CD4-positive, alpha-beta T cell treated with Interleukin-15 for 1 hour (primary cell): ENCODE data around the gene PTPRK.

ENCODE experiments used
- DNase-seq: peaks from one replicate; pipeline ENCODE4 v3.0.0-alpha.2; 2020

Gene PTPRK

GRCh38 chr6:128240024-128240428, 280.4 kb downstream of the PTPRK start:
- DNase-seq = no peak

DNA sequence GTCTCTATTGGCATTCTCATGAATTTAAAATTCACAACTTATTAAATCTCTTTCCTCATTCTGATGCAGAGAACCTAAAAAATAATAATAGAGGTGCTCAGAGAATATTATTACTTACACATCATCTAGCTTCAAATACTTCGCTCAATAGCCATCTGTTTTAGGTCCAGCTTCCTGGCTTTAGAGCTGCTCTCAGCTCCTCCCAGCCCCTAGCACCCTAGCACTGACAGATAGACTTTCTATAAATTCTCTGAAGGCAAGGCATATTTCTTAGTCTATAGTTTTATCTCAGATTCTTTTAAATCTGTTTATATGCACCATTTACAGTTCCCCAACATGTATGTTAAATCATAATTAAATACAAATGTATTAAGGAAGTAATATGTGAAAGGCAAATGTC, 281.3 kb downstream of the PTPRK start:
- DNase-seq = no peak

DNA sequence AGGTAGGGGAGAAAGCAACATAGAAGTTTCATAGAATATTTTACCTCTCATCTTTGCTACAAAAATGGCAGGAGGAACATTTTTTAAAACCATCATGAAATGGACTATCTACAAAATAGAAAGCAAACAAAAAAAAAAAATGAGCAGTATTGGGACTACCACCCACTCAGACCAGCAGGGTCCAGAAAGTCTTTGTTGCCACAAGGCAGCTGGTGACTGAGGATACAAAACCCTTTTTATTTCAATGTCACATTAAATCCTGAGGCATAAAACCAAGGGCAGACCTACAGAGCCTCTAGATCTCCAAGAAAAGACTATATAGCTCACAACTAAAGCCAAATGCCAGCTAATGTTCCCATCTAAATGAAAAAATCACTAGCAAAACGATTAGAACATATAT, 282.2 kb downstream of the PTPRK start:
- DNase-seq = no peak

GRCh38 chr6:128235556-128235955, 284.8 kb downstream of the PTPRK start:
- no peak for DNase-seq

- no peak for DNase-seq
These were observed 286.9 kb downstream of the PTPRK start for GRCh38 chr6:128233531-128233930.

DNA sequence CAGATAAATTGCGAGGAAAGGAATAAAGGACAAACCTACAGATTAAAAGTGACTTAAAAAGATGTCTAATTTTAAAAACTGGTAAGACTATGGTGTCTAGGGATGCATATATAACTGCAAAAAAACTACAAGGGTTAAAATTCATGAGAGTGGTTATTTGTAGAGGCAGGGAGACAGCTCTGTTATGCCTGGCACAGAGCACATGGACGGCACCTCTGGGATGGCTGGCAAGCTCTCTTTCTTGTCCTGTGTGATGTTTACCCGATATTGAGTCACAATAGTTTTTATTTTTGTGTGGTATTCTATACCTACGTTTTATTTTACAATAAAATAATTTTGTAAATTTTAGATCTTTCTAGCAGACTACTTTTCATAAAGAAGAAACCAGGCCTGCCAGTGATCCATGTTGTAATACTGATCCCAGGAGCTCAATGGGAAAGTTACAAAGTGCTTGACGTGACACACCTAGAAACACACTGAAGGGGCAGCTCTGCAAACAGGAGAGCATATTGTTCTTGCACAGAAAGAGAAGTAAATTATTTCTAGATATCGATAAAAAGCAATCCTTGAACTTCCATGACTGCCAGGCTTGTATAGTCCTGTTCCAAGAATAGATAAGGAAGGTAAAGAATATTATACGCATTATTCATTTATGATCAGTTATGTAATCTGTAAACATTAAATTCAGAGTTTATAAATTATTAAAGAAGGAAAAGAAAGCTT, 290.0 kb downstream of the PTPRK start:
- no peak for DNase-seq

- no peak for DNase-seq
These were observed 294.8 kb downstream of the PTPRK start for GRCh38 chr6:128225612-128226011.

DNA sequence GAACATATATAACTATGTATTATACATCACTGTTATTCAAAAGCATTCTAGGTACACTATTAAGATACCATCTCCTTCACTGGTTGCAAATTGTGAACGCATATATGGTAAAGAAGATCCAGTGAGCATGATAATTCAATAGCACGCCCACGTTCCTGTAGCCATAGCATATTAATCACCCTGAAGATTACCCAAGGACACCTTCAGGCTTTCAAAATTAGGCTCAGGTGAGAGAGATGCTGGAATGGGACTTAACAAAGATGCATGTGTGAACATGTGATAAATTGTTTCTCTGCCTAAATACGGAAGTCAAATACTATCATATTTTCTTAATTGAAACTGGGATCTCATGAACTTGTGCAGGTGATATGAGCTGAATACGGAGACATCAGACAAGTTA, 303.5 kb downstream of the PTPRK start:
- no peak for DNase-seq

DNA sequence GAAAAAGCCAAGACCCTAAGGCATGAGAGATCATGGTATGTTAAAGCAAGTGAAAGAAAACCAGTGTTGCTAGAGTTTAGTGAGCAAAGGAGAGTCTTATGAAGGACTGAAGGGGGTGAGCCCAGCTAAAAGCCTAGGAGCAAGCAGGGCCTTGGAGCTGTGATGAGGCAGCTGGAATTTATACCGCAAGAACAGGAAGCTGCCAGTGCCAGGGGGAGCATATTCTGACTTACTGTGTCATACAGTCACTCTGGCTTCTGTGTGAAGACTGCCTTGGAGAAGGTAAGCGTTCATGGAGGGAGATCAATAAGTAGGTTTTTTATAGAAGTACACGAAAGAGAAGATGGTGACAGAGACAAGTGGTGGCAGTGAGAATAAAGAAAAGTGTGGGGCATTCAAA, 310.6 kb downstream of the PTPRK start:
- no peak for DNase-seq

DNA sequence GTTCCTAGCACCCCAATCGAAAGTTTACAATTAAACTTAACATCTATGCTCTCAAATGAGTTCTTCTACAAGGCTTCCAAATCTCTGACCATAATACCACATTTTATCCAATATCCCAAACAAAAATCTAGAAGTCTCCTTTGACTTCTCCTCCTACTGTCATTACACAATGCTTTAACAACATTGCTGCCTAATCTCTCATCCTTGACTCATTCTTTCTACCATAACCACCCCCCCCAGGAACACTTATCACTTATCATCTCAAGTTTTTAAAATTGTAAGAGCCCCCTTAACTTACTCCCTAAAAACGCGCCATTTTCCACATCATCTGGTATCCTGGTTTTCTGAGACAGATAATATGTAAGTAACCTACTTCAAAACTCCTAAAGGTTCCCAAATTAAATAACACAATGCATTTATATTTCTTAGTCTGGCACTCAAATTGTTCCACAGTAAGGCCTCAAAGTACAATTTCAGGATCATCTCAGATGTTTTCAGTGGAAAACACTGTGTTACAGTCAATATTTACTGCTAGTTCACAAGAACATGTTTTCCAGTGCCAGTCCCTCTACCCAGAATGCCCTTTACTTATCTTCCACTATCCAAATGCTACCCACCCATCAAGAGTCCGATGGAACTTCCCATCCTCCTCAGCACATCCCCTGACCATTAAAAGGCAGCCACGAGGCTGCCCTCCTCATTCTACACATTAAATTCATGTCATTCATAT, 311.4 kb downstream of the PTPRK start:
- no peak for DNase-seq

- DNase-seq = no peak
These were observed 312.3 kb downstream of the PTPRK start for GRCh38 chr6:128208078-128208477.

DNA sequence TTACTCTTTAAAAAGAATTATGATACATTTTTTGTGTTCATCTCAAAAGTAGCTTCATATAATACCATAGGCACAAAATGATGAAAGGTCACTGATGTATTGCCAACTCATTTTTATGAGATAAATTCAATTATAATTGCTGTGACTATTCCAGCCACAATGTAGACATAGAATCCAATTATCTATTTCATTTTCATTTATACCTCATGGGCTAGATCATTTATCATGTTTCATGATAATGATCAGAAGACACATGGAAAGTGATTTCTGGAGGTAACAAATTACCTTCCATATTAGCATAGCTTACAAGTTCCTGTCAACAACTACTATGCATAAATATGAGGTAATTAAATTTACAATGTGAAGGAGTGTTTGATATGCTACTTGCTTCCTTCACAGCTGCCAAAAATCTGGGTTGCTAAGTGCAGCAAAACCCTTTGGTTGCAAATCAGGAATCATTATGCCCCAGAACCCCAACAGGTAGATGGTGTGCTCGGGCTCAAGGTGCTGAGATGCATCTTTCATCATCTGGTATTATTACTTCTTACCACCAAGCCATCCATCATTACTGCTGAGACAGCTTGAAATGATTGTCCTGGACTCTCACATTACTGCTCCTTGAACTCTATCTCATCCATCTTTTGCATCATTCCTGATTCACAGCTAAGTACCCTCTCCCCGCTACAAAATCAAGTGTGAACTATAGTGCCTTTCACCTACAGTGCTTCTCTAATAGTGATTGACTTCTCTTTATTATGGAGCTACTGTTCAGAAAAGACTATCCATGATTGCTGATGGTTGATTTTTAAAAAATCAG, 313.6 kb downstream of the PTPRK start:
- no peak for DNase-seq

GRCh38 chr6:128204616-128205015, 315.8 kb downstream of the PTPRK start:
- DNase-seq = no peak

DNA sequence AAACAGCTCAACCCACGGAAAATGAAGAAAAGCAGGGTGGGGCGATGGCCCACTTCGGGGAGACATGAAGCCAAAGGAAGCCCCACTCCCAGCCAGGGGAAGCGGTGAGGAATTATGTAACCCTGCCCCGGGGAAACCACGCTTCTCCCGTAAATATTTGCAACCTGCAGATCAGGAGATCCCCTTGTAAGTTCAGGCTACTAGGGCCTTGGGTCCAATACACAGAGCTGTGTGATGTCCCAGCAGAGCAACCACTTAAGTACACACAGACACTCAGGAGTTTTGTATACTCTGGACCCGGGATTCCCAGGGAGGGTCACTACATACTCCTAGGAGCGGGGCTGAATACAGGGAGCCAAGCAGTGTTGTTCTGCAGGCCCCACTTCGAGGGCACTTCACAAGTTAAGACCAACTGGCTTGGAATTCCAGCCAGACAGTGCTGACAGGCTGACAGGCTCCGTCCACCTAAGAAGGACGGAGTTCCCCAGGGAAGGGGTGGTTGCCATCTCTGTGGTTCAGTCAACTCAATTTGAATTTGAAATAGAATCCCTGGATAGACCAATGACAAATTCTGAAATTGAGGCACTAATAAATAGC, 318.1 kb downstream of the PTPRK start:
- DNase-seq = no peak

- DNase-seq = no peak
These were observed 319.6 kb downstream of the PTPRK start for GRCh38 chr6:128200789-128201188.

- no peak for DNase-seq
These were observed 320.9 kb downstream of the PTPRK start for GRCh38 chr6:128199461-128199860.

DNA sequence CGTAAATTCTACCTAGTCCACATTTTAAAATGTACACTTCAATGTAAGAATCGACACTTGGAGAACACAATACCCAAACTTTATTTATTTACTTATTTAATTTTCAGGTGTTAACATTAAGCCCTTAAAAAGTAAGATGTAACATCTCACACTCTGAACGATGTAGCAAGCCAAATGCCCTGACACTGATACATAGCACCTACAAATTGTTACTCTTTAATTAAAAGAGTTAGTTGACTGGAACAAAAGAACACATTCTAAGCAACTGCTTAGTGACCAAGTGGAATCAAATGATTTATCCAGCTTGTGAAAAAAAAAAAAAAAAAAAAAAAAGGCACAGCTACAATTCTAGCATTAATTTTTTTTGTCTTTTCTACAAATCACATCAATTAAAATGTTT, 327.4 kb downstream of the PTPRK start:
- DNase-seq = no peak

GRCh38 chr6:128188678-128189077, 331.7 kb downstream of the PTPRK start:
- DNase-seq = no peak

DNA sequence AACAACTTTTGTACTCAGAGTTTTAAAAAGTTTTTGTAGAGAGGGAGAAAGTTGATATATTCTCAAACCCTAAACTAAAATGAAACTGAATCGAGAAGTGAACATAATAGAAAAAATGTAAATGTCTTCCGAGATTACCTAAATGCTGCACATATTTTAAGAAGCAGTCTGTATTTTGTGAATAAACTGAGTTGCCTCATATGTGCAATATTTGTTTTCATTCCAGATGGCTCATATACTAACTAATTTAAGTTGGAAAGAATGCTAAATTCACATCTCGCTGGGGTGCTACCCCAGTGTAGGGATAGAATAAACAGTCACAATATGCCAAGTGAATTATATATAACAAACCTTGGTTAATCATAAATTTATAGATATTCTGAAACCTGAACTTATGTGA, 333.7 kb downstream of the PTPRK start:
- DNase-seq = no peak

- DNase-seq = no peak
These were observed 340.4 kb downstream of the PTPRK start for GRCh38 chr6:128179876-128180438.

DNA sequence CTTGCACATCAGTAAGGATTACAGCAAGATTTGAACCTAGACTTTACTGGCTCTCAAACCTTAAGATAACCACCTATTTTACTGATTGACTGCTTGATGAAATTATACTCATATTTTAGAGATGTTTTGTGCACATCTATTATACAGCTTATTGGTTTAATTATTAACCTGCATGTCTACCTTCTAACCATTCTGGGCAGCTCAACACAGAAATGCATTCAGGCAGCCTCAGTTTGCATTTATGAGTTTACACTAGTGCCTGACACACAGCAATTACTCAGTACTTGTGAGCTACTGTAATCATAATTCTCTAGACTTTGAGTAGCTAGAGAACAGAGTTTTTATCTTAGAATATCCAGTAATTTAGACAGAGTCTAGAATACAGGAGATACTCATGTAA, 345.7 kb downstream of the PTPRK start:
- DNase-seq = no peak

DNA sequence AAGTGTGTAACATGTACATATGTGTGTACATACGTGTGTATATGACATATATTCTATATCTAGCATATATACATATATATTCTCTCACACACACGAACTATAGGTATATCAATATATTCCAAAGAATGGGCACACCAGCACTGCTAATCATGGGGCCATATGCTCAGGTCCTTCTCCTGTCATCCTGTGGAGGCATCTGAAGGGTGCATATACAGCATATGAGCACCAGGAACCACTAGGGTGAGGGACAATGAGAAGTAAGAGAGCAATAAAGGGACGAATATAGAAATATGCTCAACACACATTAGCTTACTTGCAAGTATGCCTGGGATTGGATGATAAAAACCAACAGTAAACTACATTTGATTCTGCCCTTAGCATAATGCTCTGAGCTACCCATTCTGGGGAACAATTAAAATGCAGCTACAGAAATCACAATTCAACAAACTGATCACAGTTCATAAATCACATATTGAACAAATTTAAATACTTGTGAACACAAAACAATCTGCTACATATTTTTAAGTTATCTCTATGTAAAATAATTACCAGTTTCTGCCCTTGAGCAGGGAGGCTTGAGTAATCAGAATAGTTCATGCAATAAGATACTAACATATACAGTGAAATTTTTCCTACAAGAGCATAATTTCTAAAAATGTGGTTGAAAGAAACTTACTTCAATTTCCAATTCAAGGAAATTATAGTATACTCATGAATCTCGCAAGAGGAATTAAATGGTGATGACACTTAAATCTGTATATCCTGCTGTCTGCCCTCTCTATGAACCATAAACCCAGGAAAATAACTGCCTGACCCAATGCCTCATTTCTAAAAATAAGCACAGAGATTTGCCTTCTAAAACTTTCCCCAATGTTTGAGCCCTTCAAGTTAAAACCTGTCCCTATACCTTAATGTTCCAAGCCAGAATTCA, 347.4 kb downstream of the PTPRK start:
- DNase-seq = no peak
